HG02943 (cell line): ENCODE measurements around the gene TH.
"Not testable (repeated sequence)": the region's sequence is repeated elsewhere in the genome, so short reads cannot be mapped to it uniquely, and the experiment has no call there.

Experiments used
- ATAC-seq: cut with Tn5 transposase; IDR thresholded peaks from one replicate; pipeline ENCODE4 v1.9.1; 2021; ENCODE audit warnings: mild to moderate bottlenecking, low read depth, moderate library complexity; ENCODE audit not compliant: unreplicated experiment

The TH gene

GRCh38 chr11:2196970-2197770 is 25.6 kb upstream of the TH start:
- no peak for ATAC-seq

GRCh38 chr11:2195756-2196088 is 24.1 kb upstream of the TH start:
- ATAC-seq: no peak

GRCh38 chr11:2194877-2195755 is 23.5 kb upstream of the TH start:
- no peak for ATAC-seq

- ATAC-seq: not testable (repeated sequence)
Measured at GRCh38 chr11:2193888-2194595, 22.4 kb upstream of the TH start.

DNA sequence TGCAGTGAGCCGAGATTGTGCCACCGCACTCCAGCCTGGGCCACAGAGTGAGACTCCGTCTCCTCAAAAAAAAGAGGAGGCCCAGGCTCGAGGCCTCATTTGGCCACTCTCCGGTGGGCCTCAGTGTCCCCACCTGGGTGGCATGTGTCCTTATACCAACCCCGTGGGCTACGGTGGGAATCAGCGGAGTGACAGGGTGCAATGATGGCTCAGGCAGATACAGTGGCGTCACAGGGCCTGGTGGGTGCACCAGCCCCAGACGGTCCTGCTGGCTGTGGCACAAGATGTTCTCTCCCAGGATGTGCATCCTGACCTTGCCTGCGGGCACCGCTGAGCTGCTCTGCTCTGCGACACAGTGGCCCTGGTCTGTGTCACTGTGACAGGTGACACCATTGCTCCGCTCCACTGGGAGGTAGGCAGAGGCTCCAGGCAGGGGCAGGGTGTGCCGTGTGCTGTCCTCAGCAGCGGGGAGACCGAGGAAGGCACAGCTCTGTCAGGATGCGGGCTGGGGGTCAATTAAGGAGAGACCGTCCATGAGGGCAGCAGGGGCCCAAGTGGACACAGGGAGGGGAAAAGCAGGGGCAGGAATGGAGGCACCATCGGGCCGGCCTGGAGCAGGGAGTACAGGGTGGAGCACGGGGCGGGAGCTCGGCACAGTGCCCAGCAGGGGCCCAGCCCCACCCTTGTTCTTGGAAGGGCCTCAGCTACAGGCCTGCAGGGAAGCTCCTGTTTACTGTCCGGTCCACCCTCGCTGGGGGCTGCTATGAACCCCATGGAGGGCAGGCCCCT is 21.7 kb upstream of the TH start:
- ATAC-seq: no peak

DNA sequence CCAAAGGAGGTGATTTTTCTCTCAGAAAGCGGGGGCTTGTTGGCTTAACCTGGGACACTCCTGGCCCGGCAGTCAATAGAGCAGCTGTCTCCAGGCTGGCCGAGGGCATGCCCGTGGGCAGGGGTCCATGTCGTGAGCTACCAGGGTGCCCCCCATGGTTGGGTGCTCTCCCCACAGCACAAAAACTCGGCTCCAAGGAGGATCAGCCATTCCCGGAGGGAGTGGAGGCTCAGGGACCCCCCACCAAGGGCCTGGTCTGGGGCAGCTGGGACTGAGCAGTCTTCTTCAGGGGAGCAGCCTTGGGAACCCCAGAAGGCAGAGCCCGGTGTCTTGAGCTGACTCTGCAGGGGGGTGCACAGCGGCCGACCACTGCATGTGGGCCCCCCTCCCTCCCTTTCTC is 20.8 kb upstream of the TH start:
- ATAC-seq: no peak

- no peak for ATAC-seq
Measured at GRCh38 chr11:2191883-2192282, 20.3 kb upstream of the TH start.

DNA sequence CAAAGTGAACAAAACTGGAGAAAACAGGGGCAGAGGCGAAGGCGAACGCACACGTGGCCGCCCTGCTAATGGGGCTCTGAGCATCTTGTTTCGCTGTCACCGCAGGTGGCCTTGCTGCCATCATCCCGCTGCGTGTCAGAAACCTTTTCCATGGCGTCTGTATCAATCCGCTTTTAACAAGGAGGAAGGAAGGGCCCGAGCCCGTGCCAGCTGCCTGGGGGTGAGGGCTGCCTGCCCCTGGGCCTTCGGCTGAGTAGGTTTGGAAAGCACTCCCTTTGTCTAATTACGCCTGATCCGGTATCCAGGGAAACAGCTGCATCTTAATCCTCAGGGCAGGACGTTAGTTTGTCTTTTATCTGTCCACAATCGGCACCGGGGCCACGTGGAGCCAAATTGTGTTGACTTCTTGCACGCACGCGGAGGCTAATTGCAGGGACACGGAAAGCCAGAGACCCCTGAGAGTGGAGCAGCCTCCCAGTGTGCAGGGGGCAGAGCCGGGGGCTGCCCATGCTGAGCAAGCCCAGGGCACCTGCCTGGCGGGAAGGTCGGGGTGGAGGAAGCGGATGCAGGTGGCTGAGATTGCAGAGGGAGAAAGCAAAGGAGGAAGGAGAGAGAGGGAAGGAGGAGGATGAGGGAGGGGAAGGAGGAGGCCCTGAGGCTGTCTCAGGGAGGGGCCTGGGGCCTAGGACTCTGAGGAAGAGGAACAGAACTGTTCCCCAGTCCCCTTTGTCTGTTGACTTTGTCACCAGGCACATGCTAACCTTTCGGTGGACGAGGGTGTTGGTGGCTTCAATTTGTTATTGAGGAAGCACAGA is 19.2 kb upstream of the TH start:
- ATAC-seq: no peak

DNA sequence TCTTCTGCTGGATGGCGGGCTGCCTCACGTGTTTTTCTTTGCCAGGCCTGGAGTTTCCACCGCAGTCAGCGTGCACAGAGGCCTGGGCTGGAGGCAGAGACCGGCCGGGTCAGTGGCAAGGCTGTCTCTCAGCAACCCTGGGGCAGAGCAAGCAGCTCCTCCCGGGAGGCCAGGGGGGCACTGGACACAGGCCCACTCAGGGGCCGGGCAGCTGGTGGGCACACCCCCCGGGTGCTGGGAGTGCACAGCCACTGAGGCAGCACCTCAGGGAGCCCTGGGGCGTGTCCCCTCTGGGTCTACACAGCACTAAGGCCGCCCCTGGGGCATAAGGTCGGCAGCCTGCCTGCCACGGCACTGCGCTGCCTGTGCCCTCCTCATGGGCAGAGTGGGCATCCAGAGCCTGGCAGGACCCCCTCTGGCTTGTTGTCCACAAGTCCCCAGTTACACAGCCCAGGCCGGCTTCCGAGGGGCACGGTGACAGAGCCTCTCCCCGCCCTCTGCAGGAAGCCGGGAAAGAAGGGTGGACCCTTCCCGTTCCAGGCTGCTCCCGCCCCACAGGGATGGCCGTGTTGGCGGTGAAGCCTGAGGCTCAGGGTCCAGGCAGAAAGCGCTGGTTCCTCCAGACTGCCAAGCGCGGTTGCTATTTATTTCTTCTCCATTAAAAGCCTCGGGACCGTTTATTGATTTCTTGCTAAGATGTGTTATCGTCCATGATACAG is 18.5 kb upstream of the TH start:
- no peak for ATAC-seq

DNA sequence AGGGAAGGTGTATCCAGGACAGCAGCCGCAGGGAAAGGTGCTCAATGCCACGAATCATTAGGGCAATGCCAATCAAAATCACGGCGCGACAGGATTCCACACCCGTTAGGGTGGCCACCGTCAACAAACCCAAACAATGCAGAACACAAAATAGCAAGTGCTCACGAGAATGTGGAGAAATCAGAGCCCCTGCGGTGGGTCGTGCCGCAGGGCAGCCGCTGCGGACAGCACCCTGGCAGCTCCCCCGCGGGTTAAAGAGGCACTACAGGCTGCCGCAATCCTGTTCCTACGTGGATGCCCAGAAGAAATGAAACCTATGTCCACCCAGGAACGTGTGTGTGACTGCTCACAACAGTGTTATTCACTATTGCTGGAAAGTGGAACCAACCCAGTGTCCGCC is 17.1 kb upstream of the TH start:
- no peak for ATAC-seq

GRCh38 chr11:2187280-2187707 is 15.7 kb upstream of the TH start:
- ATAC-seq: no peak

DNA sequence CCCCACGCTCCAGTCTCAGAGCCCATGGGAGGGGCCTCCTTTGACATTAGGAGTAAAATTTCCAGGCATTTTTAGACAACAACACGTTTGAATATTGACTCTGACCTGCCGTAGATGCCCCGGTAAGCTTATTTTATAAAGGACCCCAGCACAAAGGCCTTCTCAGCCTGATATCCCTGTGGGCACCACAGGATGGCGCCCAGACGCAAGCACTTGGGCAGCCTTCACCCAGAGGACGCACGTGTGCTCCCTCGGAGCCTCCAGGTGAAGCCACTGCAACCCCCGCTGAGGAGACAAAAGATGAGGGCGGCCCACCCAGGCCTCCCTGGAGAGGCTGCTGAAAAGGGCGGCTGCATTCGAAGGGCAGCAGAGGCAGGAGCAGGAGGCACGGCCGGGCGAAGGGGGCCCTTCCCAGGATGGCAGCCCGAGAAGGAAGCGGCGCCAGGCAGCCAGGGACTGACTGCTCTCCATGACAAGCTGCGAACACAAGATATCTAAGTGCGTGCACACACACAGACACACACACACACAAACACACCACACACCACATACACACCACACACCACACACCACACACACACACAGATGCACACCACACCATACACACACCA is 15.2 kb upstream of the TH start:
- ATAC-seq: no peak

DNA sequence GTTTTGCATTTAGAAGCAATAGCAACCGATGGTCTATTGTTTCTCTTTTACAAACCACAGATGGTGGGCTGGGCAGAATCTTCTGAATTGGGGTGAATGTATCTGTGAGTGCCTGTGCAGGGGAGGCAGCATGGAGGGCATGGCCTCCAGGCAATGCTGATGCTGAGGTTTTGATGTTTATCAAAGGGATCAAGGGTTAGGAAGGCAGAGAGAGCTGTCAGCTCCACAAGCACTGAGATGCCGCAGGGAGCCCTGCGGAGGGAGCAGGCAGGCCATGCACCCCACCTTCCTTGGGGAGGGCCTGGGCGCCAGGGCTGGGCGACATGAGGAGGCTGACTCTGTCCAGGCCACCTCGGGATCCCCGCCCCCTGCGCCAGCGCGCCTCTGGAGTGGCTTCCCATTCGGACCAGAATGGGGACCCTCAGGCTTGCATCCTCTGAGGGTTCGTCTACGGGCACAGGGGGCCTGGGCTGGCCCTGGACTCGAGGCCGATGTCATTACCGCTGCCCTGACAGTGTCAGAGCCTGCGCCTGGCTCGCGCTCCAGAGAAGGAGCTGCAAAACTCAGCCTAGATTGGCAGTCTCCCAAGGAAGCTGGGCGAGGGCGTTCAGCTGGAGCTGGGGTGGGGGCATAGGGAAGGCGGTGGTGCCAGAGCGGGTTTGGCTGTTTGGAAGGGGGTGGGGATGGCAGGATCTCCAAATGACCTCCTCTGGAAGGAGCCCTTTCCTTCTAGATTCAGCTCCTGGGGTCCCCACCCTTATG is 13.9 kb upstream of the TH start:
- no peak for ATAC-seq

DNA sequence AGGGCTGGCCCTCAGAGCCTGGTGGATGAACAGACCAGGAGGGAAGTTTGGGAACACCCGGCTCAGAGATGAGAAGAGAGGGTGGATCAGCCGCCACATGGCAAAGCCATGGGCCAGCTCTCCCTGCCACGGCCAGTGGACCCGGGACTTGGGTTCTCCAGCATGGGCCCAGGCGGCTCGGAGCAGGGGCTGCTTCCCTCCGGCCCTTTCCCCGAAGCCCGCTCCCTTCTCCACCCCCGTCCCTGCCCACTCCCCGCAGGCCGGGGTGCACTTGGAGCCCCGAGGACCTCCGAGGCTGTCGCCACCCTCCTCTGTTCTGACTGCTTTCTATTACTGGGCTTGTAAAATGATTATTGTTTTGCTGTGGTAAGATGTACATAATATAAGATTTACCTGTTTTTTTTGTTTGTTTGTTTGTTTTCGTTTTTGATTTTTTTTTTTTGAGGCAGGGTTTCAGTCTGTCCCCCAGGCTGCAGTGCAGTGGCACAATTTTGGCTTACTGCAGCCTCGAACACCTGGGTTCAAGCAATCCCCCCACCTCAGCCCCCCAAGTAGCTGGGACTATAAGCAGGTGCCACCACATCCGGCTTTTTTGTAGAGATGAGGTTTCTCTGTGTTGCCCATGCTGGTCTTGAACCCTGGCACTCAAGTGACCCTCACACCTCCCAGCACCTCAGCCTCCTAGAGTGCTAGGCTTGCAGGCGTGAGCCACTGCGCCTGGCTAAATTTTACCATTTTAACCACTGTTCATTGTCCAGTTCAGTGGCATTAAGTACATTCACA is 11.3 kb upstream of the TH start:
- no peak for ATAC-seq

DNA sequence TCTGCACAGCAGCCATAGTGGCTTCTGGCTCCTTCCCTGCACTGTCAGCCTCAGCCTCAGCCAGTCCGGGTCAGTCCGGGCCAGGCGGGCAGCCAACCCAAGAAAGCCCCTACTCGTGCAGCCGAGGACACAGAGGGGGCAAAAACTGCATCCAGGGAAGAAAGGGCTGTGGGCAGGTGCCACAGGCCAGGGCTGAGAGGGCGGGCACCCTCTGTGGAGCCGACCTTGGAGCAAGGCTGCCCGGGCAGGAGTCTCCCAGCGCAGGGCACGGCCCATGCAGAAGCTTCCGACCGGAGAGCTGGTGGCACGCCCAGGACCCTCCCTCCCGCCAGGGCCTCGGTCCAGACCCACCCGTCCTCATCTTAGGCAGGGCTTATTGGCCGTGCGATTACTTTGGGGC is 10.5 kb upstream of the TH start:
- no peak for ATAC-seq

GRCh38 chr11:2180789-2181370 is 9.3 kb upstream of the TH start:
- no peak for ATAC-seq

DNA sequence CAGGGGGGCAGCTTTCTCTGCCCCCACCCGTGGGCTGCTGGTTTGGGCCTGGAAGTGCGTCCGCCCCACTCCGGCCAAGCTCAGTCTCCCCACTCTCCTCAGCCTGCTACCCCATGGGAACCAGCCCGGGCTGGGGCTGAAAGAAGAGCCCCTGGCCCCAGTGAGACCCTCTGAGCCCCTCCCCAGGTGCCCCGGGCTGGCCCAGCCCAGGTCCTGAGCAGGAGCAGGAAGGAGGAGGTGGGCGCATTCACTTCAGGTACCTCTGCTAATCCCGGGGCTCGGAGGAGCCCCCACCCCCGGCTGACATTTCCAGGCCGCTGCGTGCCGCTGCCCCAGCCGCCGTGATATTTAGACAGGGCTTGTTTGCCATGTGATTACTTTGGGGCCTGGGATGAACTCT is 8.7 kb upstream of the TH start:
- ATAC-seq: no peak
